ENCODE measurements around the gene ABCC1.

The ABCC1 gene

GRCh38 chr16:15961571-15962090 is 12.2 kb downstream of the ABCC1 start:
- Histone ChIP-seq H3K27me3 (ENCODE audit: control insufficient read depth, insufficient read depth, low read length) (no peaks in the 10 kb centered on the region), H3K36me3 (ENCODE audit: control insufficient read depth, insufficient read depth, low read length) (no peaks in the 10 kb centered on the region), H3K27ac (ENCODE audit: low read depth, low read length) (peak overlapping the region; percentile 22), H3K9ac (ENCODE audit: low read length) (no peak overlapping the region), H3K4me1 (ENCODE audit: control insufficient read depth, insufficient read depth, low read length) (peaks cover 5% of the 10 kb centered on the region), H3K4me3 (ENCODE audit: low read length) (peak overlapping the region; percentile 17)

DNA sequence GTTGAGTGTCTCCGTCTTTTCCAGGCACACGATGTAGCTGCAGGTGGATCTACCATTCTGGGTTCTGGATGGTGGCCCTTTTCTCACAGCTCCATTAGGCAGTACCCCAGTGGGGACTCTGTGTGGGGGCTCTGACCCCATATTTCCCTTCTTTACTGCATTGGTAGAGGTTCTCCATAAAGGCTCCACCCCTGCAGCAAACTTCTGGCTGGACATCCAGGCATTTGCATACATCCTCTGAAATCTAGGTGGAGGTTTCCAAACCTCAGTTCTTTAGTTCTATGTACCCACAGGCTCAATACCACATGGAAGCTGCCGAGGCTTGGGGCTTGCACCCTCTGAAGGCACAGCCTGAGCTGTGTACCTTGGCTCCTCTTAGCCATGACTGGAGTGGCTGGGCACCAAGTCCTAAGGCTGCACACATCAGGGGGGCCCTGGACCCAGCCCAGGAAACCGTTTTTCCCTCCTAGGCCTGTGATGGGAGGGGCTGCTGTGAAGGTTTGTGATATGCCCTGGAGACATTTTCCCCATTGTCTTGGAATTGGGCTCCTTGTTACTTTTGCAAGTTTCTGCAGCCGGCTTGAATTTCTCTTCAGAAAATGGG is 14.0 kb downstream of the ABCC1 start:
- H3K4me1 ChIP-seq (ENCODE audit: control insufficient read depth, insufficient read depth, low read length): peaks cover 5% of the 10 kb centered on the region
- H3K27me3 ChIP-seq (ENCODE audit: control insufficient read depth, insufficient read depth, low read length): no peaks in the 10 kb centered on the region
- H3K9ac ChIP-seq (ENCODE audit: low read length): no peak overlapping the region
- H3K27ac ChIP-seq (ENCODE audit: low read depth, low read length): no peak overlapping the region
- no peaks in the 10 kb centered on the region for H3K36me3 ChIP-seq (ENCODE audit: control insufficient read depth, insufficient read depth, low read length)
- no peak overlapping the region for H3K4me3 ChIP-seq (ENCODE audit: low read length)

DNA sequence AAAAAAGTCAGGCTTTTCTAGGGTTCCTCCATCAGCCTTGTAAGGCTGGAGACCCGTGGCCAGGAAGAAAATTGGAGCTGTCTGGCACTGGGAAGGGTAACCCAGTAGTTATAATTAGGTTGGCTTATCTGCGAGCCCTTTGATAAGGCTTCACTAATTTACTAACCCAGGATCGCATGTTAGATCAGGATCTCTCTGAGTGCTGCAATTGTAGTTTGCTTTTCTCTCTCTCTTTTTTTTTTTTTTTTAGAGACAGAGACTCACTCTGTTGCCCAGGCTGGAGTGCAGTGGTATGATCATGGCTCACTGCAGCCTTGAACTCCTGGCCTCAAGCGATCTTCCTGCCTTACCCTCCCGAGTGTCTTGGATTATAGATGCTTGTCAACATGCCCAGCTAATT is 17.0 kb downstream of the ABCC1 start:
- H3K27ac ChIP-seq (ENCODE audit: low read depth, low read length): no peak overlapping the region
- no peaks in the 10 kb centered on the region for H3K36me3 ChIP-seq (ENCODE audit: control insufficient read depth, insufficient read depth, low read length)
- peaks cover 5% of the 10 kb centered on the region for H3K4me1 ChIP-seq (ENCODE audit: control insufficient read depth, insufficient read depth, low read length)
- H3K9ac ChIP-seq (ENCODE audit: low read length): no peak overlapping the region
- H3K4me3 ChIP-seq (ENCODE audit: low read length): no peak overlapping the region
- H3K27me3 ChIP-seq (ENCODE audit: control insufficient read depth, insufficient read depth, low read length): no peaks in the 10 kb centered on the region

- H3K36me3 ChIP-seq (ENCODE audit: control insufficient read depth, insufficient read depth, low read length): no peaks in the 10 kb centered on the region
- no peaks in the 10 kb centered on the region for H3K27me3 ChIP-seq (ENCODE audit: control insufficient read depth, insufficient read depth, low read length)
- H3K4me3 ChIP-seq (ENCODE audit: low read length): no peak overlapping the region
- no peak overlapping the region for H3K27ac ChIP-seq (ENCODE audit: low read depth, low read length)
- no peak overlapping the region for H3K9ac ChIP-seq (ENCODE audit: low read length)
- H3K4me1 ChIP-seq (ENCODE audit: control insufficient read depth, insufficient read depth, low read length): peaks cover 5% of the 10 kb centered on the region
Measured at GRCh38 chr16:15966836-15967546, 17.6 kb downstream of the ABCC1 start.

GRCh38 chr16:15967655-15968315 is 18.4 kb downstream of the ABCC1 start:
- H3K27ac ChIP-seq (ENCODE audit: low read depth, low read length): no peak overlapping the region
- no peak overlapping the region for H3K4me3 ChIP-seq (ENCODE audit: low read length)
- no peaks in the 10 kb centered on the region for H3K36me3 ChIP-seq (ENCODE audit: control insufficient read depth, insufficient read depth, low read length)
- H3K27me3 ChIP-seq (ENCODE audit: control insufficient read depth, insufficient read depth, low read length): no peaks in the 10 kb centered on the region
- H3K9ac ChIP-seq (ENCODE audit: low read length): no peak overlapping the region
- peaks cover 5% of the 10 kb centered on the region for H3K4me1 ChIP-seq (ENCODE audit: control insufficient read depth, insufficient read depth, low read length)

GRCh38 chr16:15970202-15970601 is 20.8 kb downstream of the ABCC1 start:
- Histone ChIP-seq H3K9ac (ENCODE audit: low read length) (no peak overlapping the region), H3K36me3 (ENCODE audit: control insufficient read depth, insufficient read depth, low read length) (no peaks in the 10 kb centered on the region), H3K4me1 (ENCODE audit: control insufficient read depth, insufficient read depth, low read length) (peaks cover 8% of the 10 kb centered on the region), H3K27me3 (ENCODE audit: control insufficient read depth, insufficient read depth, low read length) (no peaks in the 10 kb centered on the region), H3K27ac (ENCODE audit: low read depth, low read length) (no peak overlapping the region), H3K4me3 (ENCODE audit: low read length) (no peak overlapping the region)

DNA sequence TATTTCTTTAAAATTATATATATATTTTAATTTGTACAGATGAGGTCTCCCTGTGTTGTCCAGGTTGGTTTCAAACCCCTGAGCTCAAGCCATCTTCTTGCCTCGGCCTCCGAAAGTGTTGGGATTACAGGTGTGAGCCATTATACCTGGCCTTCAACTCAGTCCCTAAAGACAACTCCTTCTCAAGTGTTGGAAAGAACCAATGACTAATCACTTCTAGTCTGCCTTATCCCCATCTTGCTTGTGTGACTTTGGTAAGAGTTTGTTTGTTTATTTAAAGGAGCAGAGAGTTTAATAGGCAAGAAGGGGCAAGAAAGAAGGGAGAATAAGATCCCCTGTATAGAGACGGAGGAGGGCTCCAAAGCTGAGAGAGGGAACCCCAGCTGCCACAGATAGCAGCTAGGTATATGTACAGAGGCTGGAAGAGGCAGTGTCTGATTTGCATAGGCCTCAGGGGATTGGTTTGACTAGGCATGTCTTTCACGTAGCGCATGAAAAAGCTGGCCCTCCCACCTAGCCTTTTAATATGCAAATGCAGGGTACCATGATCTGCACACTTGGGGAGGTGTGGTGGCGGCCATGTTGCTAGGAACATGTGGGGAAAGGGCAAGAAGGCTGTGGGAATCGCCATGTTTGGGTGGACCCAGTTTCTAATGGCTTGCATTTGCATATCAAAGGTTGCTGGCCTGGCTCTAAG is 21.5 kb downstream of the ABCC1 start:
- Histone ChIP-seq H3K27me3 (ENCODE audit: control insufficient read depth, insufficient read depth, low read length) (no peaks in the 10 kb centered on the region), H3K4me3 (ENCODE audit: low read length) (no peak overlapping the region), H3K4me1 (ENCODE audit: control insufficient read depth, insufficient read depth, low read length) (peaks cover 3% of the 10 kb centered on the region), H3K9ac (ENCODE audit: low read length) (no peak overlapping the region), H3K36me3 (ENCODE audit: control insufficient read depth, insufficient read depth, low read length) (no peaks in the 10 kb centered on the region), H3K27ac (ENCODE audit: low read depth, low read length) (no peak overlapping the region)

GRCh38 chr16:15971440-15971815 is 22.0 kb downstream of the ABCC1 start:
- H3K4me3 ChIP-seq (ENCODE audit: low read length): no peak overlapping the region

DNA sequence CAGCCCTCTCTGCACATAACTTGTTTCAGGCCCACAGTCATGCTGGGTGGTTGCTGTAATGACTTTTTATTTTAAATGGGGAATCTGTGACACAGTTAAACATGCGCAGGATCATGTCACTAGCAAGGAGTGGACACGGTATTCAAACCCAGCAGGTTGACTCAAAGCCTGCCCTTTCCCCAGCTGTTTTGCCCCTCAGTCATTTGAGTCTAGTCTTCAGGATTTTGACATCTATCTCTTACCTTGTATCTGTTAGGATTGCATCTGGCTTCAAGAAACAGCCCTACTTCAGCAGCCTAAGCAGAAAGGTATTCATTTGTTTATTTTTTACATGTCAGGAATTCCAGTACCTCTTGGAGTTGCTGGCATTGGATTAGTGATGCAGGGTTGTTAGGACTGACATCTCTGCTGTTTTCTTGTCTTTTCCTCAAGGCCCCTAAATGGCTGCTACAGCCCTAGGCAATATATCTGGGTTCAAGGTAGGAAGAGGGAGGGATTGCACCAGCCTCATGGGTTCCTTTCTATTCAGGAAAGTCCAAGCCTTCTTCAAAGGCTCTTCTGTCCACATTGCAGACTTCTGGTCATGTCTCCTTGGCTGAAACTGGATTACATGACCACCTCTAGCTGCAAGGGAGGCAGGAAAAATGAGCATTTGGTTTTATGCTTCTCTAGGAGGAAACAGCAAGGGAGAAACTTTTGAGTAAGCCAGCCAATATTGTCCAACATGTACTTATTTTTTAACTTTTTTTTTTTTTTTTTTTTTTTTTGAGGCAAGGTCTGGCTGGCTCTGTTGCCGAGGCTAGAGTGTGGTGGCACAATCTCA is 22.8 kb downstream of the ABCC1 start:
- Histone ChIP-seq H3K36me3 (ENCODE audit: control insufficient read depth, insufficient read depth, low read length) (no peaks in the 10 kb centered on the region), H3K27me3 (ENCODE audit: control insufficient read depth, insufficient read depth, low read length) (no peaks in the 10 kb centered on the region), H3K4me1 (ENCODE audit: control insufficient read depth, insufficient read depth, low read length) (peaks cover 8% of the 10 kb centered on the region), H3K27ac (ENCODE audit: low read depth, low read length) (no peak overlapping the region), H3K4me3 (ENCODE audit: low read length) (no peak overlapping the region), H3K9ac (ENCODE audit: low read length) (no peak overlapping the region)

More at GRCh38 chr16:15971440-15971815, 22.0 kb downstream of the ABCC1 start:
- Histone ChIP-seq H3K27ac (ENCODE audit: low read depth, low read length) (no peak overlapping the region), H3K4me1 (ENCODE audit: control insufficient read depth, insufficient read depth, low read length) (peaks cover 4% of the 10 kb centered on the region), H3K36me3 (ENCODE audit: control insufficient read depth, insufficient read depth, low read length) (no peaks in the 10 kb centered on the region), H3K27me3 (ENCODE audit: control insufficient read depth, insufficient read depth, low read length) (no peaks in the 10 kb centered on the region), H3K9ac (ENCODE audit: low read length) (no peak overlapping the region)

DNA sequence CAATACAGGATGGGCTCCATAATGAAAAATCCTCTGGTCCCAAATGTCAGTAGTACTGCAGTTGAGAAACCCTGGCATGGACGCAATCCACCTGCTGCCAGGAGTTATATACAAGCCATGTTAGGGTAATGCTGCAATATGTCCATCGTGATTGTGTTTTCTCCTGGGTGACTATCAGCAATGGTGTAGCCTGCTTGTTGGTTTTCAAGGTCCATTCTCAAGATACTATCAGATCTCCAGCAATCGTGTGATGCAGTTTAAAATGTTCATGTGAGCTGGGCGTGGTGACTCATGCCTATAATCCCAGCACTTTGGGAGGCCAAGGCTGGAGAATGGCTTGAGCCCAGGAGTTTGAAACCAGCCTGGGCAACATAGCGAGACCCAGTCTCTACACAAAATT is 24.0 kb downstream of the ABCC1 start:
- Histone ChIP-seq H3K27me3 (ENCODE audit: control insufficient read depth, insufficient read depth, low read length) (no peaks in the 10 kb centered on the region), H3K4me3 (ENCODE audit: low read length) (no peak overlapping the region), H3K27ac (ENCODE audit: low read depth, low read length) (no peak overlapping the region), H3K4me1 (ENCODE audit: control insufficient read depth, insufficient read depth, low read length) (peaks cover 8% of the 10 kb centered on the region), H3K9ac (ENCODE audit: low read length) (no peak overlapping the region), H3K36me3 (ENCODE audit: control insufficient read depth, insufficient read depth, low read length) (no peaks in the 10 kb centered on the region)

DNA sequence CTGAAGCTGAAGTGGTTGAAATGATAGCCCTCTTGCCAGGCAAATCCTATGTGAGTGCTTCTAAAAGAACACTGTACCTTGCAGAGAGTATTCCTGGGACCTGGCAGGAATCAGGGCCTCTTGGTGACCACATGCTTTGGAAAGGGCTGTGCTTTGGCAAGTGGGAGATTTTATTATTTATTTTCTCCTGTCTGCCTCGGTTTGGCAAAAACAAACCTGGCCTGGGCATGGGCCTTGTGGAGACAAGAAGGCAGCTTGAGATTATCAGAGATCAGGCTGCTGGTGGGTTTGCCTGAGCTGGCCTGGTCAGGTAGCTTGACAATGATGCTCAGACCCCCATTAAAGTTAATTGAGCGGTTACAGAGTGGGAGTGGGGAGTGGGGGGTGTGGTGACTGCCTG is 24.6 kb downstream of the ABCC1 start:
- Histone ChIP-seq H3K4me1 (ENCODE audit: control insufficient read depth, insufficient read depth, low read length) (peaks cover 8% of the 10 kb centered on the region), H3K27ac (ENCODE audit: low read depth, low read length) (no peak overlapping the region), H3K4me3 (ENCODE audit: low read length) (no peak overlapping the region), H3K27me3 (ENCODE audit: control insufficient read depth, insufficient read depth, low read length) (no peaks in the 10 kb centered on the region), H3K9ac (ENCODE audit: low read length) (no peak overlapping the region), H3K36me3 (ENCODE audit: control insufficient read depth, insufficient read depth, low read length) (no peaks in the 10 kb centered on the region)
